MM.1S (cell line): ENCODE data around the gene TDRD1.
A peak's percentile ranks its signal among the peaks of the same experiment; 100 is the strongest.

Source experiments
- DNase-seq: peaks from one replicate; pipeline ENCODE4 v3.0.0-alpha.2; 2015
- H2AFZ ChIP-seq: fragments of 300-600 bp; sonication (generic); 2 replicates; pipeline ENCODE4 v1.6.0; 2016; ENCODE audit warnings: antibody characterized with exemption, low read length
- H3F3A ChIP-seq: fragments of 300-600 bp; sonication (generic); 2 replicates; pipeline ENCODE4 v1.6.1; 2016; ENCODE audit warnings: mild to moderate bottlenecking, antibody characterized with exemption, low read length, moderate library complexity, mixed read lengths; ENCODE audit not compliant: insufficient read depth
- H3K27ac ChIP-seq: fragments of 300-600 bp; sonication (generic); 2 replicates; pipeline ENCODE4 v1.5.1; 2016; ENCODE audit warnings: mild to moderate bottlenecking, low read length
- H3K27me3 ChIP-seq: fragments of 300-600 bp; sonication (generic); replicated peaks from 2 replicates; pipeline ENCODE4 v1.6.0; 2016; ENCODE audit warnings: low read length; ENCODE audit not compliant: insufficient read depth
- H3K36me3 ChIP-seq: fragments of 300-600 bp; sonication (generic); replicated peaks from 2 replicates; pipeline ENCODE4 v1.6.1; 2016; ENCODE audit warnings: mild to moderate bottlenecking, low read length, mixed read lengths; ENCODE audit not compliant: insufficient read depth
- H3K4me1 ChIP-seq: fragments of 300-600 bp; sonication (generic); 2 replicates; pipeline ENCODE4 v1.6.1; 2016; ENCODE audit warnings: low read length, mixed read lengths
- H3K4me2 ChIP-seq: fragments of 300-600 bp; sonication (generic); 2 replicates; pipeline ENCODE4 v1.6.0; 2016; ENCODE audit warnings: low read depth, low read length
- H3K4me3 ChIP-seq: fragments of 300-600 bp; sonication (generic); 2 replicates; pipeline ENCODE4 v1.5.1; 2016; ENCODE audit warnings: low read length, mixed read lengths
- H3K79me2 ChIP-seq: fragments of 300-600 bp; sonication (generic); 2 replicates; pipeline ENCODE4 v1.6.1; 2016; ENCODE audit warnings: mixed run types, low read length, mixed read lengths
- H3K9ac ChIP-seq: fragments of 300-600 bp; sonication (generic); 2 replicates; pipeline ENCODE4 v1.6.1; 2016; ENCODE audit warnings: low read length, mixed read lengths
- H3K9me2 ChIP-seq: fragments of 300-600 bp; sonication (generic); replicated peaks from 2 replicates; pipeline ENCODE4 v1.6.1; 2016; ENCODE audit warnings: mild to moderate bottlenecking, low read length, mixed read lengths; ENCODE audit not compliant: insufficient read depth
- H3K9me3 ChIP-seq: fragments of 300-600 bp; sonication (generic); replicated peaks from 2 replicates; pipeline ENCODE4 v1.6.1; 2016; ENCODE audit warnings: mild to moderate bottlenecking, low read length, mixed read lengths; ENCODE audit not compliant: insufficient read depth
- H4K20me1 ChIP-seq: fragments of 300-600 bp; sonication (generic); 2 replicates; pipeline ENCODE4 v1.6.1; 2016; ENCODE audit warnings: mild to moderate bottlenecking, low read length, moderate library complexity, mixed read lengths; ENCODE audit not compliant: insufficient read depth
- CTCF ChIP-seq: fragments of 300-600 bp; sonication (generic); IDR thresholded peaks from 2 replicates; pipeline ENCODE4 v1.5.1; 2016; ENCODE audit warnings: antibody characterized with exemption, low read length, mixed read lengths
- EZH2 ChIP-seq: fragments of 300-600 bp; sonication (generic); optimal IDR thresholded peaks from 2 replicates; pipeline ENCODE3; 2017; ENCODE audit warnings: low read depth, mild to moderate bottlenecking, antibody characterized with exemption, low read length, mixed read lengths
- EZH2phosphoT487 ChIP-seq: fragments of 300-600 bp; sonication (generic); IDR thresholded peaks from 2 replicates; pipeline ENCODE4 v1.6.1; 2018; ENCODE audit warnings: antibody characterized with exemption, low read length

The TDRD1 gene

GRCh38 chr10:114261076-114261475 lies 81.9 kb downstream of the TDRD1 start:
- Histone ChIP-seq H2AFZ (no peak overlapping the region), H3F3A (no peaks in the 10 kb centered on the region), H3K9me2 (no peaks in the 10 kb centered on the region), H3K4me3 (no peak overlapping the region), H3K27me3 (no peaks in the 10 kb centered on the region), H3K9ac (no peak overlapping the region), H3K36me3 (no peaks in the 10 kb centered on the region), H3K27ac (no peak overlapping the region), H3K79me2 (no peaks in the 10 kb centered on the region), H4K20me1 (no peaks in the 10 kb centered on the region), H3K9me3 (no peaks in the 10 kb centered on the region), H3K4me1 (0 out of 2 replicates have a peak, but pooled peaks cover 4% of the 10 kb centered on the region), H3K4me2 (no peak overlapping the region)
- peak; percentile 13 for DNase-seq
- TF ChIP-seq EZH2 (no peak), CTCF (no peak), EZH2phosphoT487 (no peak)

DNA sequence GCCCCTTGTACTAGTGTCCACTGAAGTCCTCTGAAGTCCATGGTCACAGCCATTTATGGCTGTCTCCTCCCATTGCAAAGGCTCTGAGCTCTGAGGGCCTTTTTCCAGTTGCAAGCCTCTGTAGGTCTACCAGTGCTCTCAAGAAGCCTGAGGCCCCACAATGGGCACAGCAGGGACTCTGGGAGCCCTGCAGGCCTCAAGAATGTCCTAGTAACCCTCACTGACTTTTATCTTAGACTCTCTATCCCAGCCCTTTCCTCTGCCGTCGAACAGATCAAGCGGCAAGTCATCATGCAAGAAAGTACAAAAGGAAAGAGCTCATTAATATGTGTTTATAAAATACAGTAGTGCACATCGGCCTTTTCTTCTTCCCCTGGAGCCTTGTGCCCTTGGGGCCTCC lies 83.3 kb downstream of the TDRD1 start:
- H2AFZ ChIP-seq, result no peak overlapping the region
- H3K9ac ChIP-seq, result no peak overlapping the region
- H4K20me1 ChIP-seq, result no peaks in the 10 kb centered on the region
- H3K4me1 ChIP-seq, result 0 out of 2 replicates have a peak, but pooled peaks cover 4% of the 10 kb centered on the region
- no peaks in the 10 kb centered on the region for H3K36me3 ChIP-seq
- no peak overlapping the region for H3K4me2 ChIP-seq
- H3K79me2 ChIP-seq, result no peaks in the 10 kb centered on the region
- no peak for DNase-seq
- H3K27ac ChIP-seq, result no peak overlapping the region
- no peaks in the 10 kb centered on the region for H3F3A ChIP-seq
- H3K9me2 ChIP-seq, result no peaks in the 10 kb centered on the region
- TF ChIP-seq EZH2 (no peak), EZH2phosphoT487 (no peak), CTCF (no peak)
- no peaks in the 10 kb centered on the region for H3K27me3 ChIP-seq
- H3K4me3 ChIP-seq, result no peak overlapping the region
- H3K9me3 ChIP-seq, result no peaks in the 10 kb centered on the region

DNA sequence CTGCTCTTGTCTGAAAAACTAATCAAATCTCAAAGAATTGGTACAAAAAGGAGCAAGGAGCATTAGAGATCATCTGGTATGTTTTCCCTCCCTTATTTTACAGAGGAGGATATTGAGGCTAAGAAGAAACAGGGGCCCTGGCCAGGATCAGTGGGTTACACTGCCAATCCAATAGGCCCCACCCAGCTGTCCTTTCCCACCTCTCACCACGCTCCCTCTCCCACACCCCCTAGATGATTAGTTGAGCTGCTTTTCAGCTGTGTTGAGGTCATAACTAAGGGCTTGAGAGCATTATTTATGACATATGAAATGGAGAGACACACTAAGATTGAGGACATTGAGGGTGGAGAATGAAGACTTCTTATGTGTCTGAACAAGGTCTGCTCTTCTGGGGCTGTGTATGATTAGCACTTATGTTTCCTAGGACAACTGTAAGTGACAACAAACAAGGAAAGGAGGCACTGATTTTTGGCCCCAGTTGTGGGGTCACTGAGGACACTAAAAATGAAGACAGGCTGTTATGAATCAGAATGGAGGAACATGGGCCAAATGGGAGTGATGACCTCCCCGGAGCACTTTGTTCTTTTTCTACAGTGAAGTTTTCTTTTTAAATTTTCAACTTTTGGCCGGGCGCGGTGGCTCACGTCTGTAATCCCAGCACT lies 86.4 kb downstream of the TDRD1 start:
- no peaks in the 10 kb centered on the region for H3K36me3 ChIP-seq
- H3K4me1 ChIP-seq, result 0 out of 2 replicates have a peak, but pooled peaks cover 4% of the 10 kb centered on the region
- H3K27me3 ChIP-seq, result no peaks in the 10 kb centered on the region
- TF ChIP-seq CTCF (no peak), EZH2phosphoT487 (no peak), EZH2 (no peak)
- H3F3A ChIP-seq, result no peaks in the 10 kb centered on the region
- no peaks in the 10 kb centered on the region for H3K9me2 ChIP-seq
- DNase-seq, result no peak
- H3K9ac ChIP-seq, result no peak overlapping the region
- H3K27ac ChIP-seq, result no peak overlapping the region
- H3K9me3 ChIP-seq, result no peaks in the 10 kb centered on the region
- no peaks in the 10 kb centered on the region for H3K79me2 ChIP-seq
- H3K4me2 ChIP-seq, result no peak overlapping the region
- no peak overlapping the region for H2AFZ ChIP-seq
- H3K4me3 ChIP-seq, result no peak overlapping the region
- H4K20me1 ChIP-seq, result no peaks in the 10 kb centered on the region
